Astrocyte of the cerebellum (primary cell): ENCODE data around the gene XPR1.

Experiments used
- DNase-seq: peaks from one replicate; pipeline ENCODE4 v3.0.0-alpha.2; 2011; ENCODE audit warnings: low read depth
- H3K4me3 ChIP-seq: 2 replicates; pipeline ENCODE4 v1.5.1; 2011; ENCODE audit warnings: mild to moderate bottlenecking, low read depth, low read length, moderate library complexity
- in situ Hi-C: cut with HindIII; loops from 2 replicates; pipeline ENCODE4 v1.10.0; 2017; ENCODE audit warnings: low sequenced_read_pairs
- TF ChIP-seq, protein P1 (sequence below): IDR thresholded peaks from 2 replicates; pipeline ENCODE4 v1.5.1; 2012; ENCODE audit warnings: low read length, low read depth, moderate library complexity, mild to moderate bottlenecking; ENCODE audit errors: missing control alignments

The XPR1 gene

DNA sequence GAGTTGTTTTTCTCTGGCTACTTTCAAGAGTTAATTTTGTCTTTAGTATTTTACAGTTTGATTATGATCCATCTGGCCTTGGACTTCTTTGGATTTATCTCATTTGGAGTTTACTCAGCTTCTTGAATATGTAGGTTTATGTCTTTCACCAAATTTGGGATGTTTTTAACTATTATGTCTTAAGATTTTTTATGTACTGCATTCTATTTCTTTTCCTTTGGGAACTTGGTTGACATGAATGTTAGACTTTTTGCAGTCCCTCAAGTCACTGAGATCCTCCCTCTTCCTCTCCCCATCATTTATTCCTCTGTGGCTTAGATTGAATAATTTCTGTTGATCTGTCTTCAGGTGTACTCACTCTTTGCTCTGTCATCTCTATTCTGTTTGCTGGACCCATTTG lies 112.0 kb downstream of the XPR1 start:
- H3K4me3 ChIP-seq: no peak overlapping the region
- TF ChIP-seq, protein P1, sequence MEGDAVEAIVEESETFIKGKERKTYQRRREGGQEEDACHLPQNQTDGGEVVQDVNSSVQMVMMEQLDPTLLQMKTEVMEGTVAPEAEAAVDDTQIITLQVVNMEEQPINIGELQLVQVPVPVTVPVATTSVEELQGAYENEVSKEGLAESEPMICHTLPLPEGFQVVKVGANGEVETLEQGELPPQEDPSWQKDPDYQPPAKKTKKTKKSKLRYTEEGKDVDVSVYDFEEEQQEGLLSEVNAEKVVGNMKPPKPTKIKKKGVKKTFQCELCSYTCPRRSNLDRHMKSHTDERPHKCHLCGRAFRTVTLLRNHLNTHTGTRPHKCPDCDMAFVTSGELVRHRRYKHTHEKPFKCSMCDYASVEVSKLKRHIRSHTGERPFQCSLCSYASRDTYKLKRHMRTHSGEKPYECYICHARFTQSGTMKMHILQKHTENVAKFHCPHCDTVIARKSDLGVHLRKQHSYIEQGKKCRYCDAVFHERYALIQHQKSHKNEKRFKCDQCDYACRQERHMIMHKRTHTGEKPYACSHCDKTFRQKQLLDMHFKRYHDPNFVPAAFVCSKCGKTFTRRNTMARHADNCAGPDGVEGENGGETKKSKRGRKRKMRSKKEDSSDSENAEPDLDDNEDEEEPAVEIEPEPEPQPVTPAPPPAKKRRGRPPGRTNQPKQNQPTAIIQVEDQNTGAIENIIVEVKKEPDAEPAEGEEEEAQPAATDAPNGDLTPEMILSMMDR: no peak
- no peak for DNase-seq
- in situ Hi-C loops: loop anchor here (5.0 kb wide), 1 partner anchor 43 kb away; no protein-coding TSS in a partner anchor

- no peak for DNase-seq
- in situ Hi-C loops: no loop called here
- no peak overlapping the region for H3K4me3 ChIP-seq
- TF ChIP-seq, protein P1: no peak
Measured at GRCh38 chr1:180745098-180745497, 113.3 kb downstream of the XPR1 start.

- no peak for DNase-seq
- TF ChIP-seq, protein P1: no peak
- in situ Hi-C loops: no loop called here
- no peak overlapping the region for H3K4me3 ChIP-seq
Measured at GRCh38 chr1:180751921-180752320, 120.1 kb downstream of the XPR1 start.

GRCh38 chr1:180754453-180754852 lies 122.6 kb downstream of the XPR1 start:
- TF ChIP-seq, protein P1: no peak
- in situ Hi-C loops: no loop called here
- no peak overlapping the region for H3K4me3 ChIP-seq
- DNase-seq: no peak

- TF ChIP-seq, protein P1: no peak
- no peak overlapping the region for H3K4me3 ChIP-seq
- in situ Hi-C loops: no loop called here
- DNase-seq: no peak
Measured at GRCh38 chr1:180757657-180758056, 125.8 kb downstream of the XPR1 start.

- in situ Hi-C loops: no loop called here
- no peak for DNase-seq
- H3K4me3 ChIP-seq: no peak overlapping the region
- TF ChIP-seq, protein P1: no peak
Measured at GRCh38 chr1:180762796-180763195, 131.0 kb downstream of the XPR1 start.

DNA sequence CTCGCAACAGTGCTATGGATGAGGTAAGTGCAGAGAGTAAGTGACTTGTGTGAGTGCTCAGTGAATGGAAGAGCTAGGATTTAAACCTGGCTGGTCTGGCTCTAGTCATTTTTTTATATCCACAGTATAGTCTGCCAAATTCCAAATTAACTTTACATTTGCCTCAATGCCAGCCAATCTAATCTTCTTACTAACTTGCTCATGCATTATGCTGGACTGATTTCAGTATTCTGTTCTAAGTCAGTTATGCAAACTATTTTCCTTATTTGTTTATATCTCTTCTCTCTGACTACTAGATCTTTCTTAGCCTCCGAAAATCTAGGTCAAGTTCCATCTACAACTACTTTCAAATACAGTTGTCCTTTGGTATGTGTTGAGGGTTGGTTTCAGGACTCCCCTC lies 133.3 kb downstream of the XPR1 start:
- in situ Hi-C loops: no loop called here
- DNase-seq: no peak
- TF ChIP-seq, protein P1: no peak

More for the DNA sequence above, 133.3 kb downstream of the XPR1 start:
- no peak overlapping the region for H3K4me3 ChIP-seq
